Measurements from ENCODE around the gene YAE1. TPM values are rescaled to one million over a fixed set of nuclear protein-coding genes. Genes with fewer than 3 reads are reported as not detected.

The YAE1 gene, protein sequence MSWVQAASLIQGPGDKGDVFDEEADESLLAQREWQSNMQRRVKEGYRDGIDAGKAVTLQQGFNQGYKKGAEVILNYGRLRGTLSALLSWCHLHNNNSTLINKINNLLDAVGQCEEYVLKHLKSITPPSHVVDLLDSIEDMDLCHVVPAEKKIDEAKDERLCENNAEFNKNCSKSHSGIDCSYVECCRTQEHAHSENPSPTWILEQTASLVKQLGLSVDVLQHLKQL
- total RNA-seq = 33.1 and 34.4 TPM in 2 replicates

DNA sequence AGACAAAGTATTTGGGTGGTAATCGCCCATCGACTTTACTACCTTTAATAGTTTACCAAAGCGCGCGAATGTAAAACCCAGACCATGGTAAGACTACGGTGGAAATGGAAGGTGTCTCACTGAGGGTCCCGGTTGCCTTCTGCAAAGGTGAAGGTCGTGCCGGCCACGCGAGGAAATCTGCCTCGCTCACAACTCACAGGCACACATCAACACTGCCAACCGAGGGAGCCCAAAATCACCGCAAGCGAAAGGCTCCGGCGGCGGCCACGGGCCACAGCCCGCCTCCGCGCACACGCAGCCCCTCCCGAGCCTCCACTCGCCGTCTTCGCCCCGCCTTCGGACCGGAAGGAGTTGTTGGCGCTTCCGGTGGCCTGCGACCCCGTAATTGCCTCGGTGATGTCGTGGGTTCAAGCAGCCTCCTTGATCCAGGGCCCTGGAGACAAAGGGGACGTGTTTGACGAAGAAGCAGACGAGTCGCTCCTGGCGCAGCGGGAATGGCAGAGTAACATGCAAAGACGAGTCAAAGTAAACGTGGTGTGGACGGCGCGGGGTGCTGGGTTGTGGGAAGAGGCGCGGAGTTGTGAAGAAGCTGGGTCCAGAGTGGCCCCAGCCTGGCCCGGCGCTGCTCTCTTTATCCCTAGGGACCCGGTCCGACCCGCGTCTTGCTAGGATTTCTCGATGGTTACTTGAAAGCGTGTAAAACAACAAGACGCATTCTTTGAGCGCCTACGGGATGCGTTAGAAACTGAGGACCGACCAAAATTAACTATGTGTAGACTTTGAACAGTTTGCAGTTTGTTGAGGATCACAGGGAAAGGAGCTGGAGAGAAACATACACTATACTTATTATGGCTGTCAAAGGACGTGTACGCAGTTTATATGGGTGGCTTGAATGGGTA, at the start of gene YAE1:
TSS of gene YAE1 (plus strand) at position 382 of the 899 bp plus-strand sequence. CDS start at position 397, 15 bp downstream.

Other genes starting within 250 kb of the YAE1 start
- gene RALA, start 57.2 kb downstream of the YAE1 start, total RNA-seq = 22.3 and 24.4 TPM in 2 replicates

All from articular chondrocyte of knee joint (primary cell).